Endodermal cell (in vitro differentiated cells): ENCODE results near the gene BPTF. TPM values are rescaled to one million over a fixed set of nuclear protein-coding genes. Genes with fewer than 3 reads are reported as not detected.

Source experiments
- DNase-seq: peaks from one replicate; pipeline ENCODE4 v3.0.0-alpha.2; 2017
- H3K27ac ChIP-seq: 2 replicates; pipeline ENCODE4 v1.5.1; 2013; ENCODE audit warnings: mild to moderate bottlenecking, low read depth, low read length, moderate library complexity
- H3K27me3 ChIP-seq: 2 replicates; pipeline ENCODE4 v1.6.1; 2013; ENCODE audit warnings: mild to moderate bottlenecking, low read length, moderate library complexity; ENCODE audit not compliant: insufficient read depth, control insufficient read depth, poor library complexity, severe bottlenecking
- H3K36me3 ChIP-seq: 2 replicates; pipeline ENCODE4 v1.7.0; 2013; ENCODE audit warnings: mild to moderate bottlenecking, low read length, moderate library complexity; ENCODE audit not compliant: control insufficient read depth, insufficient read depth
- H3K4me1 ChIP-seq: one replicate; pipeline ENCODE4 v1.7.0; 2013; ENCODE audit warnings: low read length; ENCODE audit not compliant: control insufficient read depth, insufficient read depth
- H3K4me3 ChIP-seq: 2 replicates; pipeline ENCODE4 v1.5.1; 2013; ENCODE audit warnings: mild to moderate bottlenecking, low read length, moderate library complexity
- H3K9ac ChIP-seq: 2 replicates; pipeline ENCODE4 v1.6.1; 2013; ENCODE audit warnings: mild to moderate bottlenecking, low read length, moderate library complexity; ENCODE audit not compliant: poor library complexity, severe bottlenecking; ENCODE audit errors: extremely low read depth
- H3K9me3 ChIP-seq: 2 replicates; pipeline ENCODE4 v1.6.1; 2013; ENCODE audit warnings: mild to moderate bottlenecking, low read length, moderate library complexity; ENCODE audit not compliant: control insufficient read depth
- H3K27ac Mint-ChIP-seq: 2 replicates; pipeline ENCODE4 v1.8.0; 2020; ENCODE audit warnings: mixed read lengths
- H3K27me3 Mint-ChIP-seq: 2 replicates; pipeline ENCODE4 v1.8.0; 2021; ENCODE audit warnings: mild to moderate bottlenecking, mixed read lengths; ENCODE audit not compliant: insufficient read depth
- H3K36me3 Mint-ChIP-seq: 2 replicates; pipeline ENCODE4 v1.8.0; 2020; ENCODE audit warnings: low read depth, mixed read lengths
- H3K4me1 Mint-ChIP-seq: 2 replicates; pipeline ENCODE4 v1.8.0; 2020; ENCODE audit warnings: mixed read lengths
- H3K4me3 Mint-ChIP-seq: 2 replicates; pipeline ENCODE4 v1.8.0; 2020; ENCODE audit warnings: mild to moderate bottlenecking, moderate library complexity, mixed read lengths
- H3K9me3 Mint-ChIP-seq: 2 replicates; pipeline ENCODE4 v1.8.0; 2020; ENCODE audit warnings: mild to moderate bottlenecking, mixed read lengths
- CTCF ChIP-seq: fragments of 200-600 bp; sonication (generic); conservative IDR thresholded peaks from 2 replicates; pipeline ENCODE4 v1.5.0; 2021; ENCODE audit warnings: antibody characterized with exemption, mild to moderate bottlenecking
- WGBS, 2 experiments: methylation state at CpG; one replicate each; pipeline versions ENCODE4 v1.1.5 to v1.1.7; 2013; ENCODE audit warnings: missing lambda C conversion rate in 2 of 2, mixed read lengths in 1 of 2; ENCODE audit not compliant: insufficient coverage in 1 of 2, insufficient read length in 1 of 2; 5-methylcytosine and 5-hydroxymethylcytosine counted together
- total RNA-seq, 2 donors: library from RNA; stranded (reverse); fragmentation: NEBNext Ultra II Directional in 1 of 2; extraction: Animal tissue kit (Norgen Biotek cat#: 25700) in 1 of 2; gene quantifications; 2 replicates in 1 of 2; 3 replicates in 1 of 2; pipeline ENCODE4 v1.2.1, GENCODE V29; 2021

The BPTF gene
- total RNA-seq, 2 donors from 2014 or later = 184 to 198 TPM

GRCh38 chr17:67837965-67838364 is 12.7 kb downstream of the BPTF start:
- Histone ChIP-seq H3K27me3 (no peaks in the 10 kb centered on the region), H3K27ac (no peak overlapping the region), H3K4me3 (no peak overlapping the region), H3K4me1 (no peaks in the 10 kb centered on the region), H3K36me3 (peaks cover 17% of the 10 kb centered on the region), H3K9me3 (no peaks in the 10 kb centered on the region), H3K9ac (no peak overlapping the region)
- no peak for TF ChIP-seq CTCF
- H3K27me3 Mint-ChIP-seq = no peaks in the 10 kb centered on the region
- H3K36me3 Mint-ChIP-seq = peaks cover 23% of the 10 kb centered on the region
- H3K4me1 Mint-ChIP-seq = peaks cover 13% of the 10 kb centered on the region
- H3K4me3 Mint-ChIP-seq = no peak overlapping the region
- WGBS, 2 experiments = 88 to 100% methylated on average over 2 of the region's 2 CpGs
- DNase-seq = no peak
- no peak overlapping the region for H3K27ac Mint-ChIP-seq
- H3K9me3 Mint-ChIP-seq = no peaks in the 10 kb centered on the region

GRCh38 chr17:67838538-67838937 is 13.2 kb downstream of the BPTF start:
- Histone ChIP-seq H3K4me1 (no peaks in the 10 kb centered on the region), H3K27ac (no peak overlapping the region), H3K9ac (no peak overlapping the region), H3K36me3 (peaks cover 11% of the 10 kb centered on the region), H3K27me3 (no peaks in the 10 kb centered on the region), H3K4me3 (no peak overlapping the region), H3K9me3 (no peaks in the 10 kb centered on the region)
- WGBS, 2 experiments = 96% methylated on average over 3 of the region's 3 CpGs; no CpG with 5 or more reads in 1 of the 2 experiments
- Mint-ChIP-seq H3K27ac (no peak overlapping the region), H3K4me3 (no peak overlapping the region), H3K4me1 (peaks cover 13% of the 10 kb centered on the region), H3K36me3 (peaks cover 18% of the 10 kb centered on the region), H3K9me3 (no peaks in the 10 kb centered on the region), H3K27me3 (no peaks in the 10 kb centered on the region)
- DNase-seq = no peak
- TF ChIP-seq CTCF = no peak

GRCh38 chr17:67841992-67842391 is 16.7 kb downstream of the BPTF start:
- Histone ChIP-seq H3K4me3 (no peak overlapping the region), H3K27me3 (no peaks in the 10 kb centered on the region), H3K36me3 (peaks cover 6% of the 10 kb centered on the region), H3K4me1 (no peaks in the 10 kb centered on the region), H3K9ac (no peak overlapping the region), H3K9me3 (no peaks in the 10 kb centered on the region), H3K27ac (no peak overlapping the region)
- TF ChIP-seq CTCF = no peak
- H3K27ac Mint-ChIP-seq = no peak overlapping the region
- H3K9me3 Mint-ChIP-seq = no peaks in the 10 kb centered on the region
- peaks cover 4% of the 10 kb centered on the region for H3K4me1 Mint-ChIP-seq
- no peak for DNase-seq
- no peak overlapping the region for H3K4me3 Mint-ChIP-seq
- no CpG with 5 or more reads among the region's 2 CpGs for WGBS, 2 experiments
- H3K36me3 Mint-ChIP-seq = peaks cover 4% of the 10 kb centered on the region
- H3K27me3 Mint-ChIP-seq = no peaks in the 10 kb centered on the region
